HCT116 (cell line): Measurements from ENCODE around the gene DNPH1. TPM values are rescaled to one million over a fixed set of nuclear protein-coding genes. Genes with fewer than 3 reads are reported as not detected.

Experiments used
- ATAC-seq: fragments of 200-7000 bp; cut with Tn5 transposase; 2 replicates; pipeline ENCODE4 v1.9.1; 2020; ENCODE audit warnings: mild to moderate bottlenecking, moderate library complexity
- BruUV-seq: library from RNA; stranded (reverse); fragments of 400-500 nt; replicated peaks from 2 replicates; lab custom pipeline; 2021; lab: Mats Ljungman, UMichigan
- CTCF ChIA-PET: fragments of 300-600 bp; sonication (Branson Sonifier 250); formaldehyde crosslinking; loops from one replicate; lab custom pipeline; 2021; ENCODE audit warnings: antibody characterized with exemption; lab: Charles Lee
- POLR2A ChIA-PET: fragments of 300-600, 350-600 bp; sonication (Branson Sonifier 250); formaldehyde crosslinking; loops from one replicate; lab custom pipeline; 2021; ENCODE audit warnings: antibody characterized with exemption; lab: Charles Lee
- RAD21 ChIA-PET, 2 experiments: fragments of 300-600 bp; sonication (Branson Sonifier 250); formaldehyde crosslinking; loops; one replicate each; lab custom pipeline; 2023; ENCODE audit warnings: low total read pairs in 2 of 2; ENCODE audit not compliant: uncharacterized antibody in 2 of 2, unreplicated experiment in 2 of 2, low non-redundant PET in 1 of 2; lab: Charles Lee
- DNase-seq: peaks from one replicate; pipeline ENCODE4 v3.0.0-alpha.2; 2010; ENCODE audit warnings: low read depth, low spot score
- H2AFZ ChIP-seq: fragments of 200-600 bp; shearing (Covaris generic), sonication (generic); 2 replicates; pipeline ENCODE4 v1.6.1; 2017; ENCODE audit warnings: low read depth, mixed run types, mixed read lengths, antibody characterized with exemption, low read length; ENCODE audit not compliant: poor library complexity, severe bottlenecking
- H3K27ac ChIP-seq: 2 replicates; pipeline ENCODE4 v1.5.1; 2012; ENCODE audit warnings: low read depth, low read length
- H3K27me3 ChIP-seq: fragments of 200-600 bp; sonication (generic); 2 replicates; pipeline ENCODE4 v1.6.1; 2016; ENCODE audit warnings: mixed run types, low read length, mixed read lengths; ENCODE audit not compliant: insufficient read depth
- H3K36me3 ChIP-seq, 2 experiments: fragments of 200-500 bp in 1 of 2; fragments of 200-600 bp in 1 of 2; sonication (Bioruptor generic) in 1 of 2; sonication (generic) in 1 of 2; 2 replicates each; pipeline versions ENCODE4 v1.5.1 to v1.6.1; 2014 to 2016; ENCODE audit warnings: low read length in 2 of 2, inconsistent platforms in 1 of 2, mixed read lengths in 1 of 2, mixed run types in 1 of 2; ENCODE audit not compliant: insufficient read depth in 2 of 2, control insufficient read depth in 1 of 2
- H3K4me1 ChIP-seq, 2 experiments: fragments of 200-600 bp in 1 of 2; sonication (generic) in 1 of 2; 2 replicates each; pipeline versions ENCODE4 v1.5.1 to v1.6.1; 2012 to 2017; ENCODE audit warnings: low read length in 2 of 2, inconsistent platforms in 1 of 2, mild to moderate bottlenecking in 1 of 2, mixed read lengths in 1 of 2, mixed run types in 1 of 2, moderate library complexity in 1 of 2; ENCODE audit not compliant: insufficient read depth in 2 of 2, control insufficient read depth in 1 of 2
- H3K4me2 ChIP-seq: fragments of 200-600 bp; sonication (generic); 2 replicates; pipeline ENCODE4 v1.6.1; 2017; ENCODE audit warnings: mixed run types, low read length, mixed read lengths
- H3K4me3 ChIP-seq, 2 experiments: fragments of 200-600 bp in 1 of 2; sonication (generic) in 1 of 2; replicated peaks in 1 of 2; 2 replicates each; pipeline ENCODE4 v1.5.1; 2011 to 2016; ENCODE audit warnings: low read length in 2 of 2, control low read depth in 1 of 2, low read depth in 1 of 2, mild to moderate bottlenecking in 1 of 2, mixed read lengths in 1 of 2, mixed run types in 1 of 2
- H3K79me2 ChIP-seq: fragments of 200-600 bp; sonication (generic); 2 replicates; pipeline ENCODE4 v1.6.1; 2017; ENCODE audit warnings: mild to moderate bottlenecking, mixed run types, low read length, moderate library complexity, mixed read lengths; ENCODE audit not compliant: insufficient read depth
- H3K9ac ChIP-seq: fragments of 200-600 bp; sonication (generic); 2 replicates; pipeline ENCODE4 v1.6.1; 2016; ENCODE audit warnings: low read length, mixed read lengths
- H3K9me2 ChIP-seq: fragments of 200-600 bp; sonication (generic), shearing (Covaris generic); 2 replicates; pipeline ENCODE4 v1.6.1; 2017; ENCODE audit warnings: mixed run types, mild to moderate bottlenecking, moderate library complexity; ENCODE audit not compliant: insufficient read depth
- H3K9me3 ChIP-seq, 2 experiments: fragments of 200-500 bp in 1 of 2; fragments of 200-600 bp in 1 of 2; sonication (Bioruptor generic) in 1 of 2; sonication (generic) in 1 of 2; 2 replicates each; pipeline ENCODE4 v1.6.1; 2014 to 2017; ENCODE audit warnings: low read length in 2 of 2, mixed read lengths in 2 of 2, inconsistent platforms in 1 of 2, low read depth in 1 of 2, mild to moderate bottlenecking in 1 of 2, mixed run types in 1 of 2, moderate library complexity in 1 of 2; ENCODE audit not compliant: control insufficient read depth in 1 of 2, insufficient read depth in 1 of 2
- H4K20me1 ChIP-seq: fragments of 200-600 bp; sonication (generic), shearing (Covaris generic); 2 replicates; pipeline ENCODE4 v1.6.1; 2017; ENCODE audit warnings: mixed run types, mild to moderate bottlenecking, moderate library complexity; ENCODE audit not compliant: insufficient read depth
- CEBPB ChIP-seq: IDR thresholded peaks from 2 replicates; pipeline ENCODE4 v1.6.1; 2012; ENCODE audit warnings: low read depth
- EZH2phosphoT487 ChIP-seq: fragments of 200-600 bp; IDR thresholded peaks from 2 replicates; pipeline ENCODE4 v1.6.1; 2018; ENCODE audit warnings: antibody characterized with exemption, borderline replicate concordance
- FOSL1 ChIP-seq: IDR thresholded peaks from 2 replicates; pipeline ENCODE4 v1.6.1; 2012; ENCODE audit warnings: low read depth
- JUND ChIP-seq: IDR thresholded peaks from 2 replicates; pipeline ENCODE4 v1.6.1; 2012
- MAX ChIP-seq: IDR thresholded peaks from 2 replicates; pipeline ENCODE4 v1.6.1; 2012
- RAD21 ChIP-seq: IDR thresholded peaks from 2 replicates; pipeline ENCODE4 v1.6.1; 2012; ENCODE audit warnings: low read depth, mild to moderate bottlenecking
- TCF7L2 ChIP-seq: IDR thresholded peaks from 2 replicates; pipeline ENCODE4 v1.7.0; 2011; ENCODE audit warnings: borderline replicate concordance, inconsistent platforms; ENCODE audit not compliant: insufficient read depth, insufficient read length; ENCODE audit errors: extremely low read depth
- YY1 ChIP-seq: IDR thresholded peaks from 2 replicates; pipeline ENCODE4 v1.6.1; 2011; ENCODE audit warnings: low read length, low read depth, moderate library complexity, mild to moderate bottlenecking; ENCODE audit not compliant: insufficient replicate concordance; ENCODE audit errors: extremely low read depth
- intact Hi-C: fragments of 100-400 bp; cut with micrococcal nuclease; formaldehyde crosslinking; loops from 2 replicates; pipeline ENCODE4 v1.10.0; 2022
- total RNA-seq: library from RNA; stranded (reverse); gene quantifications from one replicate; pipeline ENCODE4 v1.2.1, GENCODE V29; 2021; ENCODE audit not compliant: unreplicated experiment

DNPH1 gene
- total RNA-seq, 1 experiment from 2014 or later, result 117 TPM

GRCh38 chr6:43176423-43176786, 52.9 kb downstream of the DNPH1 start:
- peaks cover 19 to 35% of the 10 kb centered on the region in 2 experiments for H3K36me3 ChIP-seq
- RAD21 ChIA-PET, result no interaction called here
- peaks cover 22 to 43% of the 10 kb centered on the region in 2 experiments for H3K4me1 ChIP-seq
- CTCF ChIA-PET, result no interaction called here
- no peak overlapping the region for H2AFZ ChIP-seq
- no peaks in the 10 kb centered on the region for H4K20me1 ChIP-seq
- no peaks in the 10 kb centered on the region for H3K9me3 ChIP-seq
- POLR2A ChIA-PET, result no interaction called here
- DNase-seq (no peak), ATAC-seq (no peak)
- peaks cover 42% of the 10 kb centered on the region for H3K79me2 ChIP-seq
- H3K9ac ChIP-seq, result no peak overlapping the region
- no peaks in the 10 kb centered on the region for H3K9me2 ChIP-seq
- H3K4me3 ChIP-seq, result no peak overlapping the region
- no TSS peak for BruUV-seq
- intact Hi-C loops, result no loop called here
- H3K27ac ChIP-seq, result no peak overlapping the region
- no peak overlapping the region for H3K4me2 ChIP-seq
- no peaks in the 10 kb centered on the region for H3K27me3 ChIP-seq
- TF ChIP-seq CEBPB (no peak), RAD21 (no peak), MAX (no peak), TCF7L2 (no peak)

- CTCF ChIA-PET, result no interaction called here
- Histone ChIP-seq H3K9me2 (no peaks in the 10 kb centered on the region), H2AFZ (no peak overlapping the region), H3K9ac (no peak overlapping the region), H3K4me1 (peaks cover 22 to 38% of the 10 kb centered on the region in 2 experiments), H3K27me3 (no peaks in the 10 kb centered on the region), H3K36me3 (peaks cover 19 to 35% of the 10 kb centered on the region in 2 experiments), H3K4me2 (no peak overlapping the region), H3K79me2 (peaks cover 42% of the 10 kb centered on the region), H3K4me3 (no peak overlapping the region), H3K9me3 (no peaks in the 10 kb centered on the region), H4K20me1 (no peaks in the 10 kb centered on the region), H3K27ac (no peak overlapping the region)
- intact Hi-C loops, result no loop called here
- ATAC-seq (no peak), DNase-seq (no peak)
- POLR2A ChIA-PET, result no interaction called here
- RAD21 ChIA-PET, result no interaction called here
- no TSS peak for BruUV-seq
- TF ChIP-seq CEBPB, result no peak
- no peak for TF ChIP-seq RAD21
- no peak for TF ChIP-seq YY1
- no peak for TF ChIP-seq JUND
- no peak for TF ChIP-seq TCF7L2
- no peak for TF ChIP-seq EZH2phosphoT487
- TF ChIP-seq FOSL1, result no peak
These were observed 53.4 kb downstream of the DNPH1 start for GRCh38 chr6:43175676-43176422.

Other genes with a start within 250 kb of the DNPH1 start
- gene PPP2R5D, start 244.9 kb downstream of the DNPH1 start, total RNA-seq, result 49.6 TPM
- 64.8 TPM for gene MEA1, start 215.5 kb downstream of the DNPH1 start, total RNA-seq
- gene KLHDC3, start 215.2 kb downstream of the DNPH1 start, total RNA-seq, result 67.2 TPM
- 63.4 TPM for gene RRP36, start 207.9 kb downstream of the DNPH1 start, total RNA-seq
- gene CUL7, start 175.6 kb downstream of the DNPH1 start, total RNA-seq, result 34.1 TPM
- gene MRPL2, start 170.0 kb downstream of the DNPH1 start, total RNA-seq, result 123 TPM
- 16.2 TPM for gene KLC4, start 169.8 kb downstream of the DNPH1 start, total RNA-seq
- gene PTK7, start 153.2 kb downstream of the DNPH1 start, total RNA-seq, result 105 TPM
- 28.1 TPM for gene SRF, start 58.2 kb downstream of the DNPH1 start, total RNA-seq
- 36.5 TPM for gene CUL9, start 47.3 kb downstream of the DNPH1 start, total RNA-seq
- not detected for gene TTBK1, start 14.0 kb upstream of the DNPH1 start, total RNA-seq
- gene SLC22A7, start 68.8 kb upstream of the DNPH1 start, total RNA-seq, result not detected
- gene CRIP3, start 79.3 kb upstream of the DNPH1 start, total RNA-seq, result not detected
- gene ZNF318, start 140.2 kb upstream of the DNPH1 start, total RNA-seq, result 15.2 TPM
- gene ABCC10, start 198.1 kb upstream of the DNPH1 start, total RNA-seq, result 29.9 TPM
- 1.6 TPM for gene DLK2, start 226.1 kb upstream of the DNPH1 start, total RNA-seq
- 45.2 TPM for gene TJAP1, start 248.1 kb upstream of the DNPH1 start, total RNA-seq